GM21447 (cell line): ENCODE results near the gene CHST8.
"Not testable (repeated sequence)": the region's sequence is repeated elsewhere in the genome, so short reads cannot be mapped to it uniquely, and the experiment has no call there.

Experiments used
- ATAC-seq: cut with Tn5 transposase; IDR thresholded peaks from one replicate; pipeline ENCODE4 v1.9.1; 2021; ENCODE audit not compliant: unreplicated experiment

CHST8 gene

GRCh38 chr19:33805840-33806433 is 184.2 kb downstream of the CHST8 start:
- no peak for ATAC-seq

- no peak for ATAC-seq
These were observed 184.7 kb downstream of the CHST8 start for GRCh38 chr19:33806434-33806881.

GRCh38 chr19:33808399-33808798 is 186.6 kb downstream of the CHST8 start:
- ATAC-seq = no peak

- ATAC-seq = no peak
These were observed 188.2 kb downstream of the CHST8 start for GRCh38 chr19:33809960-33810359.

GRCh38 chr19:33810821-33811220 is 189.1 kb downstream of the CHST8 start:
- no peak for ATAC-seq

- no peak for ATAC-seq
These were observed 189.5 kb downstream of the CHST8 start for GRCh38 chr19:33811246-33811645.

GRCh38 chr19:33811736-33812387 is 190.1 kb downstream of the CHST8 start:
- ATAC-seq = no peak

- no peak for ATAC-seq
These were observed 190.9 kb downstream of the CHST8 start for GRCh38 chr19:33812388-33813330.

- ATAC-seq = no peak
These were observed 191.8 kb downstream of the CHST8 start for GRCh38 chr19:33813391-33814101.

- no peak for ATAC-seq
These were observed 192.7 kb downstream of the CHST8 start for GRCh38 chr19:33814181-33815165.

GRCh38 chr19:33815380-33816340 is 193.9 kb downstream of the CHST8 start:
- no peak for ATAC-seq

GRCh38 chr19:33818411-33818810 is 196.7 kb downstream of the CHST8 start:
- ATAC-seq = no peak

- not testable (repeated sequence) for ATAC-seq
These were observed 197.3 kb downstream of the CHST8 start for GRCh38 chr19:33819078-33819477.

GRCh38 chr19:33819506-33819879 is 197.7 kb downstream of the CHST8 start:
- ATAC-seq = no peak

- ATAC-seq = no peak
These were observed 198.4 kb downstream of the CHST8 start for GRCh38 chr19:33819880-33820781.

GRCh38 chr19:33821871-33822270 is 200.1 kb downstream of the CHST8 start:
- no peak for ATAC-seq
